ENCODE results near the gene HPCAL1. TPM values are rescaled to one million over a fixed set of nuclear protein-coding genes. Genes with fewer than 3 reads are reported as not detected.

The HPCAL1 gene
- total RNA-seq, 1 experiment from 2014 or later: 26.9 TPM

GRCh38 chr2:10402653-10403215 is 100.0 kb downstream of the HPCAL1 start:
- peaks cover 17% of the 10 kb centered on the region for H3K4me1 ChIP-seq
- H3K36me3 ChIP-seq (ENCODE audit: control insufficient read depth, insufficient read depth, low read length): peaks cover 2% of the 10 kb centered on the region; the same call in 1 of the 2 replicates
- Mint-ChIP-seq H3K9me3 (ENCODE audit: unreplicated experiment) (no peaks in the 10 kb centered on the region), H3K4me3 (ENCODE audit: unreplicated experiment) (no peak overlapping the region), H3K36me3 (ENCODE audit: insufficient read depth, unreplicated experiment) (peaks cover 54% of the 10 kb centered on the region), H3K27ac (ENCODE audit: unreplicated experiment) (no peak overlapping the region), H3K4me1 (ENCODE audit: low read depth, unreplicated experiment) (peaks cover 13% of the 10 kb centered on the region), H3K27me3 (ENCODE audit: insufficient read depth, unreplicated experiment) (no peaks in the 10 kb centered on the region)
- H3K27me3 ChIP-seq (replicated peaks; ENCODE audit: control insufficient read depth, insufficient read depth, low read length): no peaks in the 10 kb centered on the region
- BruUV-seq (replicated peaks): no TSS peak
- DNase-seq: no peak
- intact Hi-C loops (cut with micrococcal nuclease; ENCODE audit: unreplicated experiment): no loop called here
- CTCF ChIA-PET: interaction anchor here (1.1 kb wide), 1 partner anchor 100 kb away, joined by 5 read pairs; the partner anchor contains the start of gene HPCAL1
- POLR2A ChIA-PET: interaction anchor here (0.5 kb wide), 1 partner anchor 101 kb away, joined by 3 read pairs; no protein-coding TSS in a partner anchor
- TF ChIP-seq, protein P1, sequence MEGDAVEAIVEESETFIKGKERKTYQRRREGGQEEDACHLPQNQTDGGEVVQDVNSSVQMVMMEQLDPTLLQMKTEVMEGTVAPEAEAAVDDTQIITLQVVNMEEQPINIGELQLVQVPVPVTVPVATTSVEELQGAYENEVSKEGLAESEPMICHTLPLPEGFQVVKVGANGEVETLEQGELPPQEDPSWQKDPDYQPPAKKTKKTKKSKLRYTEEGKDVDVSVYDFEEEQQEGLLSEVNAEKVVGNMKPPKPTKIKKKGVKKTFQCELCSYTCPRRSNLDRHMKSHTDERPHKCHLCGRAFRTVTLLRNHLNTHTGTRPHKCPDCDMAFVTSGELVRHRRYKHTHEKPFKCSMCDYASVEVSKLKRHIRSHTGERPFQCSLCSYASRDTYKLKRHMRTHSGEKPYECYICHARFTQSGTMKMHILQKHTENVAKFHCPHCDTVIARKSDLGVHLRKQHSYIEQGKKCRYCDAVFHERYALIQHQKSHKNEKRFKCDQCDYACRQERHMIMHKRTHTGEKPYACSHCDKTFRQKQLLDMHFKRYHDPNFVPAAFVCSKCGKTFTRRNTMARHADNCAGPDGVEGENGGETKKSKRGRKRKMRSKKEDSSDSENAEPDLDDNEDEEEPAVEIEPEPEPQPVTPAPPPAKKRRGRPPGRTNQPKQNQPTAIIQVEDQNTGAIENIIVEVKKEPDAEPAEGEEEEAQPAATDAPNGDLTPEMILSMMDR (IDR thresholded peaks at IDR 0.05; ENCODE audit: insufficient read depth in 1 of 2, low read depth in 1 of 2, low read length in 1 of 2, severe bottlenecking in 1 of 2, unreplicated experiment in 1 of 2): no peak
- no peak overlapping the region for H3K4me3 ChIP-seq (ENCODE audit: low read depth, low read length)
- no peaks in the 10 kb centered on the region for H3K9me3 ChIP-seq

DNA sequence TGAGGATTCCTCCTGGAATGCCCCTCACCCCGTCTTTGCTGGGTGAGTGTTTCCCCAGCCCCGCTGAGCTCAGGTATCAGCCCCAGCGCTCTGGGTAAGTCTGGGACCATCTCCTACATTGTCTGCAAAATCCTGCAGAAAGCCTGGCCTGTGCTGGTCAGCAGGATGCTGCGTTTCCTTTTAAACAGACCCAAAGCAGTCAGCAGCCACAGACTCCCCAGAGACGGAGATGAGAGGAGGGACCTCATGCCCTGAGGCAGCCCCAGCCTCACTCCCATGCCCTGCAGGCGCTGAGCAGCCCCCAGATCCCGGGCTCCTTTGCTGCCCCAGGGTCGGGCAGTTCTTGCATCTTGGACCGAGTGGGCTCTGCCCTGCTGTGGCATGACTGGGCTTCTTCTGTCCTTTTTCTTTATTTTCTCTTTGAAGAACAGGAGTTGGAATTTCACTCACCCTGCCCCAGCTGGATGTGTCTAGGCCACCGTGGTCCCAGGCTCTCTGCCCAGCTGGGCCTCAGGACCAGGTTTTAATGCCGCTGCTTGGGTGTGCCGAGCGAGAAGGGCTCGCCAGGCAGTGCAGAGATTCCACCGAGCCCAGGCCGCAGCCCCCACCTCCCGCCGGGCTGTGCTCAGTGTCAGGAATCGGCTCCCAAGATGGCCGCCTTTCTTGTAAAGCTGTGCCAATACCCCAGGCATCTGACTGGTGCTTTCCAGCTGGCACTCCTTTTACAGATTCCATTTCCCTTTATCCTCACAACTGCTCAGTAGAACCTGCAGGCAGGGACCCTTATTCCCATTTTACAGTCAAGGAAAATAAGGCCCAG is 101.8 kb downstream of the HPCAL1 start:
- H3K36me3 ChIP-seq (ENCODE audit: control insufficient read depth, insufficient read depth, low read length): peaks cover 2% of the 10 kb centered on the region; the same call in 1 of the 2 replicates
- ChIA-PET CTCF (no interaction called here), POLR2A (no interaction called here)
- no peaks in the 10 kb centered on the region for H3K27me3 ChIP-seq (replicated peaks; ENCODE audit: control insufficient read depth, insufficient read depth, low read length)
- no TSS peak for BruUV-seq (replicated peaks)
- no peaks in the 10 kb centered on the region for H3K9me3 Mint-ChIP-seq (ENCODE audit: unreplicated experiment)
- peaks cover 26% of the 10 kb centered on the region for H3K4me1 Mint-ChIP-seq (ENCODE audit: low read depth, unreplicated experiment)
- peaks cover 29% of the 10 kb centered on the region for H3K4me1 ChIP-seq
- DNase-seq: no peak
- no peak overlapping the region for H3K27ac Mint-ChIP-seq (ENCODE audit: unreplicated experiment)
- no peak overlapping the region for H3K4me3 Mint-ChIP-seq (ENCODE audit: unreplicated experiment)
- H3K4me3 ChIP-seq (ENCODE audit: low read depth, low read length): no peak overlapping the region
- H3K36me3 Mint-ChIP-seq (ENCODE audit: insufficient read depth, unreplicated experiment): peaks cover 44% of the 10 kb centered on the region
- intact Hi-C loops (cut with micrococcal nuclease; ENCODE audit: unreplicated experiment): loop anchor here (5.0 kb wide), 1 partner anchor 77 kb away; no protein-coding TSS in a partner anchor
- H3K27me3 Mint-ChIP-seq (ENCODE audit: insufficient read depth, unreplicated experiment): no peaks in the 10 kb centered on the region
- TF ChIP-seq, protein P1 (IDR thresholded peaks at IDR 0.05; ENCODE audit: insufficient read depth in 1 of 2, low read depth in 1 of 2, low read length in 1 of 2, severe bottlenecking in 1 of 2, unreplicated experiment in 1 of 2): no peak
- no peaks in the 10 kb centered on the region for H3K9me3 ChIP-seq

- no peaks in the 10 kb centered on the region for H3K9me3 Mint-ChIP-seq (ENCODE audit: unreplicated experiment)
- no peaks in the 10 kb centered on the region for H3K9me3 ChIP-seq
- ChIA-PET CTCF (no interaction called here), POLR2A (no interaction called here)
- no peak overlapping the region for H3K4me3 ChIP-seq (ENCODE audit: low read depth, low read length)
- no peak overlapping the region for H3K4me3 Mint-ChIP-seq (ENCODE audit: unreplicated experiment)
- peaks cover 35% of the 10 kb centered on the region for H3K36me3 Mint-ChIP-seq (ENCODE audit: insufficient read depth, unreplicated experiment)
- H3K27me3 Mint-ChIP-seq (ENCODE audit: insufficient read depth, unreplicated experiment): no peaks in the 10 kb centered on the region
- no peaks in the 10 kb centered on the region for H3K27me3 ChIP-seq (replicated peaks; ENCODE audit: control insufficient read depth, insufficient read depth, low read length)
- intact Hi-C loops (cut with micrococcal nuclease; ENCODE audit: unreplicated experiment): loop anchor here (5.0 kb wide), 1 partner anchor 78 kb away; no protein-coding TSS in a partner anchor
- H3K36me3 ChIP-seq (ENCODE audit: control insufficient read depth, insufficient read depth, low read length): peaks cover 2% of the 10 kb centered on the region; the same call in 1 of the 2 replicates
- no TSS peak for BruUV-seq (replicated peaks)
- peaks cover 26% of the 10 kb centered on the region for H3K4me1 Mint-ChIP-seq (ENCODE audit: low read depth, unreplicated experiment)
- TF ChIP-seq, protein P1 (IDR thresholded peaks at IDR 0.05; ENCODE audit: insufficient read depth in 1 of 2, low read depth in 1 of 2, low read length in 1 of 2, severe bottlenecking in 1 of 2, unreplicated experiment in 1 of 2): no peak
- DNase-seq: no peak
- no peak overlapping the region for H3K27ac Mint-ChIP-seq (ENCODE audit: unreplicated experiment)
- peaks cover 29% of the 10 kb centered on the region for H3K4me1 ChIP-seq
Measured at GRCh38 chr2:10405448-10405847, 102.7 kb downstream of the HPCAL1 start.

All from Caco-2 (cell line).